Sigmoid colon (tissue), 7 donors: ENCODE measurements around the gene TOM1L2. TPM values are rescaled to one million over a fixed set of nuclear protein-coding genes. Genes with fewer than 3 reads are reported as not detected.
A peak's percentile ranks its signal among the peaks of the same experiment; 100 is the strongest.

ENCODE experiments used
- DNase-seq: peaks from one replicate; pipeline ENCODE4 v3.0.0-alpha.2; 2019
- H3K27ac ChIP-seq, 4 donors: fragments of 200-600 bp; sonication (generic); one replicate each; pipeline ENCODE4 v1.5.1; 2016 to 2019; ENCODE audit warnings: mild to moderate bottlenecking in 1 of 4
- H3K27me3 ChIP-seq, 3 donors: fragments of 200-600 bp; sonication (generic); one replicate each; pipeline ENCODE4 v1.5.1; 2019; ENCODE audit warnings: mild to moderate bottlenecking in 1 of 3
- H3K36me3 ChIP-seq, 4 donors: fragments of 200-600 bp; sonication (generic); one replicate each; pipeline ENCODE4 v1.5.1; 2016 to 2019
- H3K4me1 ChIP-seq, 4 donors: fragments of 200-600 bp; sonication (generic); one replicate each; pipeline ENCODE4 v1.5.1; 2017 to 2019
- H3K4me3 ChIP-seq, 4 donors: fragments of 200-600 bp; sonication (generic); one replicate each; pipeline ENCODE4 v1.5.1; 2017 to 2019; ENCODE audit warnings: mild to moderate bottlenecking in 2 of 4, moderate library complexity in 1 of 4
- H3K9me3 ChIP-seq, 4 donors: fragments of 200-600 bp in 3 of 4; sonication (generic) in 3 of 4; one replicate each; pipeline versions ENCODE4 v1.5.1 to v1.6.1; 2013 to 2019
- EP300 ChIP-seq, 4 donors: sonication (generic); formaldehyde crosslinking; IDR thresholded peaks; one replicate each; pipeline ENCODE4 v1.6.1; 2017; ENCODE audit warnings: antibody characterized with exemption in 4 of 4
- POLR2A ChIP-seq, 2 donors: fragments of 450-650 bp; IDR thresholded peaks; one replicate each; pipeline ENCODE4 v1.6.1; 2016; ENCODE audit warnings: antibody characterized with exemption in 2 of 2, mild to moderate bottlenecking in 2 of 2, moderate library complexity in 2 of 2
- POLR2AphosphoS5 ChIP-seq, 4 donors: sonication (generic); formaldehyde crosslinking; IDR thresholded peaks; one replicate each; pipeline ENCODE4 v1.6.1; 2017; ENCODE audit warnings: antibody characterized with exemption in 4 of 4
- WGBS, 2 donors: extraction: QIAGEN DNeasy Blood & Tissue Kit; methylation state at CpG; one replicate each; pipeline ENCODE4 v1.1.7; 2013; 5-methylcytosine and 5-hydroxymethylcytosine counted together
- intact Hi-C: fragments of 100-400 bp; cut with DNase I; formaldehyde crosslinking; loops from one replicate; pipeline ENCODE4 v1.15.1; 2023
- polyA plus RNA-seq, 3 donors: library from polyadenylated mRNA; stranded (reverse); fragments of 200-250 nt; gene quantifications; one replicate each; pipeline ENCODE4 v1.2.3, GENCODE V29; 2013
- total RNA-seq, 4 donors: library from RNA; depleted of rRNA; stranded (reverse); fragments of >200 nt; gene quantifications; one replicate each; pipeline ENCODE4 v1.1.0, GENCODE V29; 2016
- TF ChIP-seq, protein P1 (sequence below), 4 experiments: fragments of 450-650 bp in 3 of 4; fragments of 200-600 bp in 1 of 4; IDR thresholded peaks; one replicate each; pipeline ENCODE4 v1.5.1; 2016 to 2019; ENCODE audit warnings: antibody characterized with exemption in 4 of 4, mild to moderate bottlenecking in 3 of 4, moderate library complexity in 2 of 4
- donor health status: healthy with polysubstance abuse.
- donor health status: Bipolar disorder and iron deficiency.
- donor health status: healthy.

Gene TOM1L2
- total and polyA plus RNA-seq, 7 donors, result 13.8 to 215 (median 43.3) TPM

DNA sequence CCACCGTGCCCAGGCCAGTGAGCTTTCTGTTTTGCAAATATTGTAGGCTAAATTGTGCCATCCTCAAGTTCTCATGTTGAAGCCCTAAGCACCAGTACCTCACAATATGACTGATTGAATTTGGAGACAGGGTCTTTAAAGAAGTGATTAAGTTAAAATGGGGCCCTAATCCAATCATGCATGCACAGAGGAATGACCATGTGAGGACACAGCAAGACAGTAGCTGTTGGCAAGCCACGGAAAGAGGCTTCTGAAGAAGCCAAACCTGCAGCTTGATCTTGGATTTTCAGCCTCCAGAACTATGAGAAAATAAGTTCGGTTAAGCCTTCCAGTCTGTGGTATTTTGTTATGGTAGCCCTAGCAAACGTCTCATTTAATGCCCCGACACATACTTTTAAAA is 24.9 kb downstream of the TOM1L2 start:
- no peak for DNase-seq
- 90 to 94% methylated on average over 5 of the region's 5 CpGs for WGBS, 2 donors
- Histone ChIP-seq H3K4me1 (peaks cover 0 to 44% (median 36%) of the 10 kb centered on the region in 4 donors), H3K27me3 (no peaks in the 10 kb centered on the region), H3K36me3 (no peaks in the 10 kb centered on the region), H3K27ac (no peak overlapping the region), H3K9me3 (no peaks in the 10 kb centered on the region), H3K4me3 (no peak overlapping the region)
- intact Hi-C loops, result no loop called here
- TF ChIP-seq POLR2AphosphoS5 (IDR thresholded peaks at IDR 0.05), result no peak

DNA sequence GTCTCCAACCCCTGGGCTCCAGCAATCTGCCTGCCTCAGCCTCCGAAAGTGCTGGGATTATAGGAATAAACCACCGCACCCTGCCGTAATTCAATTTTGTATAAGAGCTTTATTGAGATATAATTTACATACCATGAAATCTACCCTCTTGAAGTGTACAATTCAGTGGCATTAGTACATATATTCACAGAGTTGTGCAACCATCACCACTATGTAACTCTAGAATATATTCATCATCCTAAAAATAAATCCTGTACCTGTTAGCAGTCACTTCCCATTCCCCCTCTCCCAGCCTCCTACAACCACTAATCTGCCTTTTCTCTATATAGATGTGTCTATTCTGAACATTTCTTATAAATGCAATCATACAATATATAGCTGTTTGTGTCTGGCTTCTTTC is 26.1 kb downstream of the TOM1L2 start:
- Histone ChIP-seq H3K36me3 (no peaks in the 10 kb centered on the region), H3K4me1 (peaks cover 0 to 53% (median 40%) of the 10 kb centered on the region in 4 donors), H3K9me3 (no peaks in the 10 kb centered on the region), H3K27me3 (no peaks in the 10 kb centered on the region), H3K4me3 (no peak overlapping the region), H3K27ac (no peak overlapping the region)
- intact Hi-C loops, result no loop called here
- 64 to 75% methylated on average over 3 of the region's 3 CpGs for WGBS, 2 donors
- no peak for TF ChIP-seq POLR2A (IDR thresholded peaks at IDR 0.05)
- TF ChIP-seq EP300 (IDR thresholded peaks at IDR 0.05), result no peak
- no peak for TF ChIP-seq POLR2AphosphoS5 (IDR thresholded peaks at IDR 0.05)
- TF ChIP-seq, protein P1, sequence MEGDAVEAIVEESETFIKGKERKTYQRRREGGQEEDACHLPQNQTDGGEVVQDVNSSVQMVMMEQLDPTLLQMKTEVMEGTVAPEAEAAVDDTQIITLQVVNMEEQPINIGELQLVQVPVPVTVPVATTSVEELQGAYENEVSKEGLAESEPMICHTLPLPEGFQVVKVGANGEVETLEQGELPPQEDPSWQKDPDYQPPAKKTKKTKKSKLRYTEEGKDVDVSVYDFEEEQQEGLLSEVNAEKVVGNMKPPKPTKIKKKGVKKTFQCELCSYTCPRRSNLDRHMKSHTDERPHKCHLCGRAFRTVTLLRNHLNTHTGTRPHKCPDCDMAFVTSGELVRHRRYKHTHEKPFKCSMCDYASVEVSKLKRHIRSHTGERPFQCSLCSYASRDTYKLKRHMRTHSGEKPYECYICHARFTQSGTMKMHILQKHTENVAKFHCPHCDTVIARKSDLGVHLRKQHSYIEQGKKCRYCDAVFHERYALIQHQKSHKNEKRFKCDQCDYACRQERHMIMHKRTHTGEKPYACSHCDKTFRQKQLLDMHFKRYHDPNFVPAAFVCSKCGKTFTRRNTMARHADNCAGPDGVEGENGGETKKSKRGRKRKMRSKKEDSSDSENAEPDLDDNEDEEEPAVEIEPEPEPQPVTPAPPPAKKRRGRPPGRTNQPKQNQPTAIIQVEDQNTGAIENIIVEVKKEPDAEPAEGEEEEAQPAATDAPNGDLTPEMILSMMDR (IDR thresholded peaks at IDR 0.05), result no peak
- no peak for DNase-seq

DNA sequence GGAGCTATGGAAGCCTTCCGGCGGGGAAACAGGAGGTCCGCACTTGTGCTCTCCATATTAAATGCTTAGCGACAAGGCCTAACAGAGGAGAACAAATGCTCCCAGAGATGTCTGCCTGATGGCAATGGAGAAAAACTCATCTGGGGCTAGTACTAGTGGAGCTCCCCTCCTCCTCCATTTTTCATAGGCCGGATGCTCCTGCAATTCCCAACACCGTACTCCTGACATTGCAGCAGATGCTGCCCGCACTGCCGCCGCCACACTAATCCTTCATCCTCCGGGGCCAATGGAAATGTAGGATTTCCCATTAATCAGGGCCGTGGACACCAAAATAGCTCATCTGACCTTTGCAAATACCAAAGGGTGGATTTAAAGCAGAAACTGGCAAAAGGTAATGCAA is 27.5 kb downstream of the TOM1L2 start:
- TF ChIP-seq, protein P1 (IDR thresholded peaks at IDR 0.05), result no peak
- TF ChIP-seq EP300 (IDR thresholded peaks at IDR 0.05) (no peak), POLR2AphosphoS5 (IDR thresholded peaks at IDR 0.05) (no peak), POLR2A (IDR thresholded peaks at IDR 0.05) (no peak)
- H3K27me3 ChIP-seq, result no peaks in the 10 kb centered on the region
- intact Hi-C loops, result no loop called here
- H3K4me1 ChIP-seq, result peaks cover 0 to 64% (median 52%) of the 10 kb centered on the region in 4 donors
- no peak overlapping the region for H3K4me3 ChIP-seq
- DNase-seq, result no peak
- no peaks in the 10 kb centered on the region for H3K9me3 ChIP-seq
- no peaks in the 10 kb centered on the region for H3K36me3 ChIP-seq
- H3K27ac ChIP-seq, result peak overlapping the region; percentile 31 to 62 (median 51)
- 96% methylated on average over 11 of the region's 11 CpGs for WGBS, 2 donors

DNA sequence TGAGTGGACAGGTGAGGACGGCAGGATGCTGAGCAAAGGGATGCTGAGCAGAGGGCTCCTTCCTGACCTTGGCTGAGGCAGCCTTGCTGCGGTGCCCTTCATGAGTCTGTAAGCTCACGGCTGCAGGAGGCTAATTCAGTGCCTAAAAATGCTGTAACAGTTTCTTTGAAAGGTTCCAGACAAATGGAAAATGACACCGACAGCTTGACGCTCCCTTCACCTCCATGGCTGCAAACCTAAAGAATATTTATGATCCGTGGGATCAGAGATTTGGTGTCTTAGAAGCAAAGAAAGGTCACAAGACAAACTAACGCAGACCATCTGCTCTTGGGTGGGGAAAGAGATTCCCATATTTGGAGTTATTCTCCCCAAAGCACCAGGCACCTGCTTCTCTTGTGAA is 28.0 kb downstream of the TOM1L2 start:
- 85 to 92% methylated on average over 7 of the region's 7 CpGs for WGBS, 2 donors
- TF ChIP-seq EP300 (IDR thresholded peaks at IDR 0.05), result no peak
- intact Hi-C loops, result no loop called here
- H3K4me1 ChIP-seq, result peaks cover 0 to 64% (median 53%) of the 10 kb centered on the region in 4 donors
- H3K9me3 ChIP-seq, result no peaks in the 10 kb centered on the region
- no peak for DNase-seq
- peak overlapping the region; percentile 31 to 62 (median 51) for H3K27ac ChIP-seq
- no peak overlapping the region for H3K4me3 ChIP-seq
- no peaks in the 10 kb centered on the region for H3K36me3 ChIP-seq
- no peaks in the 10 kb centered on the region for H3K27me3 ChIP-seq

DNA sequence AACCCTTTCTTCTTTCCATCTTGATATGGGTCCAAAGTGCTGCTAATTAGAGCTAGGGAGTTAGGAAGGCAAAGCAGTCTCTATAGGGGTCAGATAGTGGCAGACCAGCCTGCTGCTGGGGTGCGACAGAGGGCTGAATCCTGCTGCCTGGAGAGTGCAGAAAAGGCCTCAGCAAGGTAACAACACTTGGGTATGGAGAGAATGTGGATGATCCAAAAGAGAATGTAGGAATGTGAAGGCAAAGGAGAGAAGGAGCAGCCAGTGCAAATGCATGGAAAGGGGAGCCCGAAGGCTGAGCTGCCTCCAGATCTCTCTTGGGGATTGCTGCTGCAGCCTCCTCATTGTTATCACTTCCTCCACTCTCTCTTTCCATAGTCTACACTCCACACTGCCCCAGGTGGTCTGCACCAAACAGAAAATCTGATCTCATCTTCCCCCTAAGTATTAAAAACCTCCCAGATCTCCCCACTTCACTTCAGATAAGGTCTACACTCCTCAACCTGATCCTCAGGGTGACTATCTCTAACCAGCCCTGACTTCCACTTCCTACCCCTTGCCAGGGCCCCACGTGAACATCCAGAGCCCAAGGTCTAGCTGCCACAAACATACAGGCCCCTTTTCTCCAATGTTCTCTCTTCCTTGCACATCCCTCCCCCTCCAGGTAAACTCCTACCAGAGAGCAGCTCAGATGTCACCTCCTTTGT is 28.8 kb downstream of the TOM1L2 start:
- DNase-seq, result no peak
- 66 to 75% methylated on average over 3 of the region's 3 CpGs for WGBS, 2 donors
- Histone ChIP-seq H3K9me3 (no peaks in the 10 kb centered on the region), H3K36me3 (no peaks in the 10 kb centered on the region), H3K4me1 (peaks cover 0 to 57% (median 50%) of the 10 kb centered on the region in 4 donors), H3K4me3 (no peak overlapping the region), H3K27ac (peak overlapping the region in 3 of 4 donors; percentile 41 to 62 (median 61)), H3K27me3 (no peaks in the 10 kb centered on the region)
- TF ChIP-seq POLR2A (IDR thresholded peaks at IDR 0.05) (no peak), EP300 (IDR thresholded peaks at IDR 0.05) (no peak), POLR2AphosphoS5 (IDR thresholded peaks at IDR 0.05) (no peak)
- TF ChIP-seq, protein P1 (IDR thresholded peaks at IDR 0.05), result no peak
- intact Hi-C loops, result no loop called here

DNA sequence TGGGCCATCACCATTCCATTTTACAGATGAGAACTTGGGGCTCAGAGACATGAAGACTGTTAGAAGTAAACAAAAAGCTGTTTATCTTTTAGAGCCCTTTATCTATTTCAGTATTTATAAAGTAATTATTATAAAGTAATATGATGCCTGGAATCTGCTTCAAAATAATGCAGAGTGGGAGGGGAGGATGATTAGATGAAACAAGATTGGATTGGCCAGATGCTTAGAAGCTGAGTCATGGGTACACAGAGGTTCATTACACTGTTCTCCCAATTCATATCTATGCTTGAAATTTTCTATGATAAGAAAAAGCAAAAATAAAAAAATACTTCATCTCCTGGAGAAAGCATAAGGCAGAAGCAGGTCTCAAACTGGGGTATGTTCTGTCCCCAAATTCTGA is 29.4 kb downstream of the TOM1L2 start:
- no peak for DNase-seq
- intact Hi-C loops, result no loop called here
- peak overlapping the region in 3 of 4 donors; percentile 41 to 62 (median 61) for H3K27ac ChIP-seq

More for the DNA sequence above, 29.4 kb downstream of the TOM1L2 start:
- H3K36me3 ChIP-seq, result no peaks in the 10 kb centered on the region
- H3K9me3 ChIP-seq, result no peaks in the 10 kb centered on the region
- no peak overlapping the region for H3K4me3 ChIP-seq
- TF ChIP-seq POLR2AphosphoS5 (IDR thresholded peaks at IDR 0.05), result no peak
- TF ChIP-seq, protein P1 (IDR thresholded peaks at IDR 0.05), result no peak
- TF ChIP-seq EP300 (IDR thresholded peaks at IDR 0.05), result no peak
- no peak for TF ChIP-seq POLR2A (IDR thresholded peaks at IDR 0.05)
- no peaks in the 10 kb centered on the region for H3K27me3 ChIP-seq
- H3K4me1 ChIP-seq, result peaks cover 0 to 62% (median 47%) of the 10 kb centered on the region in 4 donors
